Mucosa of descending colon (tissue), 3 donors: ENCODE measurements around the gene PRKCB. TPM values are rescaled to one million over a fixed set of nuclear protein-coding genes. Genes with fewer than 3 reads are reported as not detected.
A peak's percentile ranks its signal among the peaks of the same experiment; 100 is the strongest.
"Not testable (repeated sequence)": the region's sequence is repeated elsewhere in the genome, so short reads cannot be mapped to it uniquely, and the experiment has no call there.

ENCODE experiments used
- ATAC-seq: fragments of 200-7000 bp; cut with Tn5 transposase; one replicate; pipeline ENCODE4 v1.9.1; 2020; ENCODE audit warnings: mild to moderate bottlenecking, moderate library complexity
- DNase-seq, 3 donors: peaks; one replicate each; pipeline ENCODE4 v3.0.0-alpha.2; 2020
- H3K36me3 ChIP-seq: fragments of 200-600 bp; one replicate; pipeline ENCODE4 v1.8.0; 2021; ENCODE audit warnings: low read depth, mild to moderate bottlenecking
- H3K4me1 ChIP-seq: fragments of 200-600 bp; one replicate; pipeline ENCODE4 v1.8.0; 2021; ENCODE audit warnings: low read depth, mild to moderate bottlenecking
- H3K4me3 ChIP-seq: fragments of 200-600 bp; one replicate; pipeline ENCODE4 v1.8.0; 2021; ENCODE audit warnings: mild to moderate bottlenecking
- H3K9me3 ChIP-seq: fragments of 200-600 bp; one replicate; pipeline ENCODE4 v1.8.0; 2021; ENCODE audit warnings: mild to moderate bottlenecking
- intact Hi-C, 2 donors: fragments of 100-400 bp; cut with DNase I in 1 of 2; cut with micrococcal nuclease in 1 of 2; formaldehyde crosslinking; loops; one replicate each; pipeline versions ENCODE4 v1.11.0 to v1.11.1; 2022; cut with DNase I, micrococcal nuclease
- total RNA-seq, 3 donors: library from RNA; stranded (reverse); fragmentation: NEBNext Ultra II Directional in 2 of 3; extraction: Animal tissue kit (Norgen Biotek cat#: 25700) in 2 of 3; gene quantifications; one replicate each; pipeline versions ENCODE4 v1.2.1 to v1.2.4, GENCODE V29; 2021 to 2023
- TF ChIP-seq, protein P1 (sequence below): fragments of 200-600 bp; IDR thresholded peaks from one replicate; pipeline ENCODE4 v1.8.0; 2022; ENCODE audit warnings: antibody characterized with exemption, mild to moderate bottlenecking
- donor health status: DM: no; HTN: no; CAD: no; lungs with moderate emphysema.
- donor health status: DM: no; HTN: no; CAD: no.
- donor health status: DM: no; HTN: yes; CAD: no.

Gene PRKCB
- total RNA-seq, 3 donors from 2014 or later = 7.4 to 29.0 (median 8.2) TPM

DNA sequence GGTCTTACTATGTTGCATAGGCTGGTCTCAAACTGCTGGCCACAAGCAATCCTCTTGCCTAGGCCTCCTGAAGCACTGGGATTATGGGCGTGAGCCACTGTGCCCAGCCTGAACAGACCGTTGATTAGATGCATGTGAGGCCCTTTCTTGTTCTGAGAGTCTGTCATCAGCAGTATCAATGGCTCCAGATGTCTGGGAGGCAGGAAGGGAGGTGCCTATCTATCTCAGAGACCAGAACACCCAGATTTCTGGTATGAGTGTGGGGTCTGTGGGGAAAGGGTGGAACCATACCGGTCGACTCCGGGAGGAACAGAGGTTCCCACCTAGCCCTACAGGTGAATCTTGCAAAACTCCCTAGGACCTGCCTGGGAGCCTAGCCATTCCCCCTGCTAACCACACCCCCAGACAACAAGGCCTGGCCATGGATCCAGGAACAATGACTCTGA, 71.7 kb downstream of the PRKCB start:
- no peaks in the 10 kb centered on the region for H3K4me1 ChIP-seq
- no peaks in the 10 kb centered on the region for H3K36me3 ChIP-seq
- no peak overlapping the region for H3K4me3 ChIP-seq
- TF ChIP-seq, protein P1, sequence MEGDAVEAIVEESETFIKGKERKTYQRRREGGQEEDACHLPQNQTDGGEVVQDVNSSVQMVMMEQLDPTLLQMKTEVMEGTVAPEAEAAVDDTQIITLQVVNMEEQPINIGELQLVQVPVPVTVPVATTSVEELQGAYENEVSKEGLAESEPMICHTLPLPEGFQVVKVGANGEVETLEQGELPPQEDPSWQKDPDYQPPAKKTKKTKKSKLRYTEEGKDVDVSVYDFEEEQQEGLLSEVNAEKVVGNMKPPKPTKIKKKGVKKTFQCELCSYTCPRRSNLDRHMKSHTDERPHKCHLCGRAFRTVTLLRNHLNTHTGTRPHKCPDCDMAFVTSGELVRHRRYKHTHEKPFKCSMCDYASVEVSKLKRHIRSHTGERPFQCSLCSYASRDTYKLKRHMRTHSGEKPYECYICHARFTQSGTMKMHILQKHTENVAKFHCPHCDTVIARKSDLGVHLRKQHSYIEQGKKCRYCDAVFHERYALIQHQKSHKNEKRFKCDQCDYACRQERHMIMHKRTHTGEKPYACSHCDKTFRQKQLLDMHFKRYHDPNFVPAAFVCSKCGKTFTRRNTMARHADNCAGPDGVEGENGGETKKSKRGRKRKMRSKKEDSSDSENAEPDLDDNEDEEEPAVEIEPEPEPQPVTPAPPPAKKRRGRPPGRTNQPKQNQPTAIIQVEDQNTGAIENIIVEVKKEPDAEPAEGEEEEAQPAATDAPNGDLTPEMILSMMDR = no peak
- DNase-seq (no peak), ATAC-seq (peak; percentile 77)
- H3K9me3 ChIP-seq = no peaks in the 10 kb centered on the region
- intact Hi-C loops = loop anchor here in 1 of 2 donors (10.0 kb wide), 1 partner anchor 63 kb away; no protein-coding TSS in a partner anchor

DNA sequence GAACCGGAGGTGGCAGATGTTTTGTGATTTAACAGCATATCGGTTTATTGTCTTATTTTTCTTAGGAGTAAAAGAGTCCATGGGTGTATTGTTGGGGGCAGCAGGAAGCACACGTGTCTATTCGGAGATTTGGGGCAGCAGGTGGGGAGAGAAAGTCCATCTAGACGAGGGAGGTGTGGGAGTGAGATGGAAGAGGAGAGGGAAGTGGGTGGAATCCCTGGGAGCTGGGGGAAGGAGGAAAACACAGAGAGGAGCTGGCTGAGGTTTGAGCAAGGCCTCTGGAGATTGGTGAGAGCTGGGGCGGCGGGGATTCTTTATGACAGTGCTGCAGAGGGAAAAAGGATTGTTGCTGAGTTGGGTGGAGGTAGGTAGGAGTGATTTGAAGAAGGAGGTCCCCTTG, 72.1 kb downstream of the PRKCB start:
- no peak for DNase-seq
- intact Hi-C loops = loop anchor here in 1 of 2 donors (10.0 kb wide), 1 partner anchor 63 kb away; no protein-coding TSS in a partner anchor
- H3K4me3 ChIP-seq = no peak overlapping the region
- H3K4me1 ChIP-seq = no peaks in the 10 kb centered on the region
- H3K9me3 ChIP-seq = no peaks in the 10 kb centered on the region
- TF ChIP-seq, protein P1 = no peak
- H3K36me3 ChIP-seq = no peaks in the 10 kb centered on the region
- peak; percentile 36 for ATAC-seq

DNA sequence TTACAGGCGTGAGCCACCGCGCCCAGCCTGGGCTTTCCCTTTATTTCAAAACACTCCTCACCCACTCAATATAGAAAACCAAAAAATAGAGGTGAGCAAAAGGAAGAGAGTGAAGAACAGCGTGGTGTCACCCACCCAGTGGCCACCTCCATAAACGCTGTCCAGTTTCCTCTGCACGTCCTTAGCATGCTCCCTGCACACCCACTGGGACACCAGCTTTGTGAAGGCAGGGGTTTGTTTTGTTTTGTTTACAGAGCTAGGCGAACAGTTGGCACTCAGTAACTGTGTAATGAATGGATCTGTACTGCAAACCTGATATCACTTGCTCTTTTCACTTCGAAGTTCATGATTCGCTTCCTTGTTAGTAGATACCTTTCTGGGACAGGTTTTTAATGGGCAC, 73.0 kb downstream of the PRKCB start:
- H3K4me3 ChIP-seq = no peak overlapping the region
- H3K9me3 ChIP-seq = no peaks in the 10 kb centered on the region
- H3K4me1 ChIP-seq = no peaks in the 10 kb centered on the region
- ATAC-seq = peak; percentile 47
- TF ChIP-seq, protein P1 = no peak
- intact Hi-C loops = loop anchor here in 1 of 2 donors (10.0 kb wide), 1 partner anchor 64 kb away; no protein-coding TSS in a partner anchor
- no peaks in the 10 kb centered on the region for H3K36me3 ChIP-seq
- no peak for DNase-seq

DNA sequence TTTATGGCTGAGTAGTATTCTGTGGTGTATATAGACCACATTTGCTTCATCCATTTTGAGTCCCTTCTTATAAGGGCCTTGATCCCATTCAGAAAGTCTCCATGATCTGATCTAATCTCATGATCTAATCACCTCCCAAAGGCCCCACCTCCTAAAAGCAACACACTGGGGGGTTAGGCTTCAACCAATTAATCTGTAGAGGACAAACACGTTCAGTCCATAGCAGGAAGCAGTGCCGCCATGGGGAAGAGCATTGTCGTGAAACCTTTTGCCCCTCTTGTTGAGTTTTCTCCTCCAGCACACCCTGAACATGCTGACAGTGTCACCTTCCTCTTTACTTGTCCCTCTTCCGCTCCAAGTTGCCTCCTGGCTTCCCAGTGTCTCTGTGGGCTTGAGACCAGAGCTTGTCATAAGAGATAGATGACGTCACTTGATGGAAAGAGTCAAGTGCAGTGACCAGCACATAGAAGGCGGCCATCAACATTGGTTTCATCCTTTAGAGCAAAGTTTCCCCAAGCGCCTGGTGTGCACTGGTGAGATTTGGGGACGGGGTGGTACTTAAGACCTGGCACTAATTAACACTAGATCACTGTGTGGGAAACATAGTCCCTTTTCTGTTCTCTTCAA, 74.1 kb downstream of the PRKCB start:
- TF ChIP-seq, protein P1 = no peak
- H3K4me1 ChIP-seq = no peaks in the 10 kb centered on the region
- no peak for DNase-seq
- H3K9me3 ChIP-seq = no peaks in the 10 kb centered on the region
- intact Hi-C loops = loop anchor here in 1 of 2 donors (10.0 kb wide), 1 partner anchor 65 kb away; no protein-coding TSS in a partner anchor
- ATAC-seq = no peak
- H3K4me3 ChIP-seq = no peak overlapping the region
- H3K36me3 ChIP-seq = no peaks in the 10 kb centered on the region

DNA sequence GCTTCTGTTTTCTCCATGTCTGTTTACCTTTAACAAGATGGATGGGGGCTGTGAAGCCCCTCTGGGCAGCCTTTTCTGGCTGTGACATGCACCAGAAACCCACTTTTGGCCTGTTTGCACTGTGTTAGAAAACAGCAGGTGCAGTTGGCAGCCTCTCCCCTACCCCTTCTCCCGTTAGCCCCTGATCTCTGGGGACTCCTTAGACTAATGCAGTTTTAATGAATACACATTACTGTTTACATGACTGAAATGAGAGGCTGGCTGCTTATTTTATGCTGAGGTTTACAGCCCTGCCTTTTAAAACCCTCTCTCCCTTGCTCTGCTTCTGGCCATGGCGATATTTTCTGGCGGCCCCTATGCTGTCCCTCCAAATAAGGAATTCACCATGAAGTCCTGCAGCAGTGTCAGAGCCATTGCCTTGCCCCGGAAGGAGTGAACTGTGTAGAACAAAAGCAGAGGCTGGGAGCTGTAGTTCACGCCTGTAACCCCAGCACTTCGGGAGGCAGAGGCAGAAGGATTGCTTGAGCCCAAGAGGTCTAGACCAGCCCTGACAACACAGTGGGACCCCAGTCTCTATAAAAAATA, 79.3 kb downstream of the PRKCB start:
- H3K4me3 ChIP-seq = no peak overlapping the region
- no peak for ATAC-seq
- no peak for DNase-seq
- H3K9me3 ChIP-seq = no peaks in the 10 kb centered on the region
- intact Hi-C loops = no loop called here
- H3K4me1 ChIP-seq = no peaks in the 10 kb centered on the region
- no peaks in the 10 kb centered on the region for H3K36me3 ChIP-seq
- TF ChIP-seq, protein P1 = no peak

DNA sequence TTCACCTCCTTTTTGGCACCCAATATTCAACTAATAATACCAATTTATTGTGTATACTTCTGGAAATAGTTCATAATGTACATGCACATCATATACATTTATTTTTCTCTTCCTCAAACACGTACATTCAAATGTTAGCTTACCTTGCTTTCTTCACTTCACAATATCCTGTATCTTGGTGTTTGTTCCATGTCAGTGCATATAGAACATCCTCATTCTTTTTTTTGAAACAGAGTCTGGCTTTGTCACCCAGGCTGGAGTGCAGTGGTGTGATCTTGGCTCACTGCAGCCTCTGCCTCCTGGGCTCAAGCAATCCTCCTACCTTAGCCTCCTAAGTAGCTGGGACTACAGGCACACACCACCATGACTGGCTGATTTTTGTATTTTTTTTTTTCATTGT, 80.8 kb downstream of the PRKCB start:
- H3K4me1 ChIP-seq, H3K4me3 ChIP-seq, intact Hi-C loops: not testable (repeated sequence)

More for the DNA sequence above, 80.8 kb downstream of the PRKCB start:
- not testable (repeated sequence) for DNase-seq, H3K36me3 ChIP-seq, ATAC-seq, H3K9me3 ChIP-seq
